A673 (cell line): ENCODE measurements around the gene C12orf57. TPM values are rescaled to one million over a fixed set of nuclear protein-coding genes. Genes with fewer than 3 reads are reported as not detected.

ENCODE experiments used
- BruUV-seq: library from RNA; stranded (reverse); fragments of 400-500 nt; replicated peaks from 2 replicates; lab custom pipeline; 2021; lab: Mats Ljungman, UMichigan
- CTCF ChIA-PET: fragments of 300-600 bp; sonication (Branson Sonifier 250); formaldehyde crosslinking; loops from one replicate; lab custom pipeline; 2022; ENCODE audit warnings: antibody characterized with exemption; lab: Charles Lee
- POLR2A ChIA-PET: fragments of 300-600 bp; sonication (Branson Sonifier 250); formaldehyde crosslinking; loops from one replicate; lab custom pipeline; 2022; ENCODE audit warnings: antibody characterized with exemption; ENCODE audit not compliant: low non-redundant PET; lab: Charles Lee
- DNase-seq: peaks from one replicate; pipeline ENCODE4 v3.0.0-alpha.2; 2015; ENCODE audit warnings: low spot score
- H3K27ac ChIP-seq: fragments of 200-600 bp; sonication (generic); 2 replicates; pipeline ENCODE4 v1.5.1; 2016; ENCODE audit warnings: mixed run types, low read depth, mild to moderate bottlenecking, mixed read lengths, antibody characterized with exemption, low read length; ENCODE audit not compliant: poor library complexity, severe bottlenecking
- H3K27me3 ChIP-seq: fragments of 200-600 bp; sonication (generic); replicated peaks from 2 replicates; pipeline ENCODE4 v1.6.1; 2017; ENCODE audit warnings: mixed run types, low read depth, mild to moderate bottlenecking, mixed read lengths, antibody characterized with exemption, low read length; ENCODE audit not compliant: insufficient read depth, poor library complexity
- H3K36me3 ChIP-seq: fragments of 200-600 bp; sonication (generic); 2 replicates; pipeline ENCODE4 v1.6.1; 2016; ENCODE audit warnings: mixed run types, mild to moderate bottlenecking, mixed read lengths, antibody characterized with exemption, low read length; ENCODE audit not compliant: insufficient read depth, poor library complexity, severe bottlenecking
- H3K4me1 ChIP-seq: fragments of 200-600 bp; sonication (generic); 2 replicates; pipeline ENCODE4 v1.6.1; 2017; ENCODE audit warnings: mixed run types, mild to moderate bottlenecking, mixed read lengths, antibody characterized with exemption, low read length; ENCODE audit not compliant: insufficient read depth, poor library complexity, severe bottlenecking
- H3K4me3 ChIP-seq: fragments of 200-600 bp; sonication (generic); 2 replicates; pipeline ENCODE4 v1.5.1; 2016; ENCODE audit warnings: low read depth, mixed run types, mild to moderate bottlenecking, mixed read lengths, low read length; ENCODE audit not compliant: poor library complexity, severe bottlenecking
- H3K9me3 ChIP-seq: fragments of 200-600 bp; sonication (generic); 2 replicates; pipeline ENCODE4 v1.6.1; 2016; ENCODE audit warnings: mixed run types, low read depth, mild to moderate bottlenecking, mixed read lengths, antibody characterized with exemption, low read length; ENCODE audit not compliant: poor library complexity, severe bottlenecking
- CTCF ChIP-seq: fragments of 300-800, 200-600 bp; sonication (generic); conservative IDR thresholded peaks from 2 replicates; pipeline ENCODE4 v1.5.1; 2017; ENCODE audit warnings: low read depth, mild to moderate bottlenecking, antibody characterized with exemption, low read length, moderate library complexity, mixed read lengths
- EZH2 ChIP-seq: fragments of 200-600 bp; sonication (generic); IDR thresholded peaks from 2 replicates; pipeline ENCODE4 v1.6.1; 2017; ENCODE audit warnings: borderline replicate concordance, low read depth, mild to moderate bottlenecking, mixed read lengths, antibody characterized with exemption, low read length; ENCODE audit not compliant: poor library complexity, severe bottlenecking
- intact Hi-C: fragments of 100-400 bp; cut with micrococcal nuclease; formaldehyde crosslinking; loops from one replicate; pipeline ENCODE4 v1.10.0; 2022; ENCODE audit not compliant: unreplicated experiment
- total RNA-seq: library from RNA; stranded (reverse); gene quantifications from 2 replicates; pipeline ENCODE4 v1.2.3, GENCODE V29; 2021

Gene C12orf57
- total RNA-seq, 1 experiment from 2014 or later, result 260 TPM

- TF ChIP-seq EZH2 (no peak), CTCF (no peak)
- Histone ChIP-seq H3K4me1 (peaks cover 23% of the 10 kb centered on the region), H3K36me3 (peaks cover 57% of the 10 kb centered on the region), H3K27ac (peak overlapping the region; percentile 98), H3K4me3 (peak overlapping the region; percentile 62), H3K9me3 (no peaks in the 10 kb centered on the region), H3K27me3 (no peaks in the 10 kb centered on the region)
- DNase-seq, result no peak
- intact Hi-C loops, result loop anchor here (2.0 to 5.0 kb wide), 3 partner anchors 14 to 186 kb away; partner anchors contain the start of genes MLF2 and SPSB2
- BruUV-seq, result TSS peak; percentile 18
- POLR2A ChIA-PET, result interaction anchor here (1.1 kb wide), 1 partner anchor 249 kb away, joined by 3 read pairs; the partner anchor contains the start of gene ZNF384
- CTCF ChIA-PET, result interaction anchor here (1.0 to 1.6 kb wide), 3 partner anchors 13 to 69 kb away, joined by 4 to 11 read pairs (median 4); no protein-coding TSS in a partner anchor
Observed at GRCh38 chr12:6938353-6939190, 5.2 kb upstream of the C12orf57 start.

GRCh38 chr12:6939191-6939540, 4.7 kb upstream of the C12orf57 start:
- no peak for DNase-seq
- ChIA-PET CTCF (interaction anchor here (0.6 to 1.2 kb wide), 2 partner anchors 12 to 67 kb away, joined by 3 to 4 read pairs; partner anchors contain the start of gene ATN1), POLR2A (interaction anchor here (0.6 kb wide), 1 partner anchor 24 kb away, joined by 3 read pairs; no protein-coding TSS in a partner anchor)
- H3K4me3 ChIP-seq, result no peak overlapping the region
- H3K36me3 ChIP-seq, result peaks cover 52% of the 10 kb centered on the region
- no peaks in the 10 kb centered on the region for H3K27me3 ChIP-seq
- no peaks in the 10 kb centered on the region for H3K9me3 ChIP-seq
- H3K4me1 ChIP-seq, result peaks cover 23% of the 10 kb centered on the region
- BruUV-seq, result no TSS peak
- TF ChIP-seq CTCF, result no peak
- TF ChIP-seq EZH2, result no peak
- intact Hi-C loops, result loop anchor here (2.0 to 5.0 kb wide), 3 partner anchors 14 to 187 kb away; partner anchors contain the start of genes MLF2 and SPSB2
- H3K27ac ChIP-seq, result peak overlapping the region; percentile 98

- no peaks in the 10 kb centered on the region for H3K27me3 ChIP-seq
- ChIA-PET CTCF (no interaction called here), POLR2A (no interaction called here)
- DNase-seq, result no peak
- peaks cover 34% of the 10 kb centered on the region for H3K4me1 ChIP-seq
- no TSS peak for BruUV-seq
- peak overlapping the region; percentile 39 for H3K27ac ChIP-seq
- H3K4me3 ChIP-seq, result no peak overlapping the region
- peaks cover 42% of the 10 kb centered on the region for H3K36me3 ChIP-seq
- TF ChIP-seq EZH2, result no peak
- intact Hi-C loops, result no loop called here
- no peaks in the 10 kb centered on the region for H3K9me3 ChIP-seq
Observed at GRCh38 chr12:6941267-6941666, 2.6 kb upstream of the C12orf57 start.
